Natural killer cell (primary cell): ENCODE measurements around the gene TRAPPC1. TPM values are rescaled to one million over a fixed set of nuclear protein-coding genes. Genes with fewer than 3 reads are reported as not detected.

Experiments
- ATAC-seq, 3 donors: fragments of 150-1000 bp in 2 of 3; fragments of 200-7000 bp in 1 of 3; cut with Tn5 transposase; 1 replicate in 1 of 3; 2 replicates in 2 of 3; pipeline ENCODE4 v1.10.0; 2021; ENCODE audit warnings: mild to moderate bottlenecking in 2 of 3, moderate library complexity in 2 of 3
- DNase-seq, 2 donors: peaks; one replicate each; pipeline versions ENCODE4 v3.0.0 to v3.0.0-alpha.2; 2013 to 2021; ENCODE audit warnings: mixed read lengths in 1 of 2
- H3K27ac ChIP-seq: one replicate; pipeline ENCODE4 v1.5.1; 2013; ENCODE audit warnings: mild to moderate bottlenecking, low read length
- H3K27me3 ChIP-seq: one replicate; pipeline ENCODE4 v1.6.1; 2013; ENCODE audit warnings: low read length; ENCODE audit not compliant: control insufficient read depth, insufficient read depth
- H3K36me3 ChIP-seq: one replicate; pipeline ENCODE4 v1.6.1; 2013; ENCODE audit warnings: low read length; ENCODE audit not compliant: control insufficient read depth, insufficient read depth
- H3K4me1 ChIP-seq: one replicate; pipeline ENCODE4 v1.6.1; 2013; ENCODE audit warnings: low read length; ENCODE audit not compliant: control insufficient read depth, insufficient read depth
- H3K4me3 ChIP-seq: one replicate; pipeline ENCODE4 v1.5.1; 2013; ENCODE audit warnings: low read length
- H3K9me3 ChIP-seq: one replicate; pipeline ENCODE4 v1.6.1; 2013; ENCODE audit warnings: low read length; ENCODE audit not compliant: control insufficient read depth, insufficient read depth
- H3K27ac Mint-ChIP-seq, 2 donors: one replicate each; pipeline ENCODE4 v1.8.0; 2022; ENCODE audit warnings: mild to moderate bottlenecking in 2 of 2, mixed read lengths in 2 of 2, moderate library complexity in 1 of 2
- H3K27me3 Mint-ChIP-seq, 2 donors: one replicate each; pipeline ENCODE4 v1.8.0; 2022; ENCODE audit warnings: low read depth in 2 of 2, mixed read lengths in 2 of 2
- H3K36me3 Mint-ChIP-seq: one replicate; pipeline ENCODE4 v1.8.0; 2022; ENCODE audit warnings: mixed read lengths
- H3K4me1 Mint-ChIP-seq, 2 donors: one replicate each; pipeline ENCODE4 v1.8.0; 2022; ENCODE audit warnings: mixed read lengths in 2 of 2
- H3K4me3 Mint-ChIP-seq: one replicate; pipeline ENCODE4 v1.8.0; 2022; ENCODE audit warnings: mild to moderate bottlenecking, moderate library complexity, mixed read lengths
- H3K9me3 Mint-ChIP-seq, 2 donors: one replicate each; pipeline ENCODE4 v1.8.0; 2022; ENCODE audit warnings: mixed read lengths in 2 of 2
- CTCF ChIP-seq: fragments of 200-600 bp; IDR thresholded peaks from one replicate; pipeline ENCODE4 v1.8.0; 2022; ENCODE audit warnings: antibody characterized with exemption
- WGBS: methylation state at CpG from one replicate; pipeline ENCODE4 v1.1.7; 2013; ENCODE audit warnings: missing lambda C conversion rate; ENCODE audit not compliant: insufficient coverage; 5-methylcytosine and 5-hydroxymethylcytosine counted together
- intact Hi-C: fragments of 100-400 bp; cut with micrococcal nuclease; formaldehyde crosslinking; loops from one replicate; pipeline ENCODE4 v1.14.2; 2022
- total RNA-seq, 4 donors: library from RNA; stranded (reverse); fragments of 120-200 nt in 1 of 4; gene quantifications; one replicate each; pipeline versions ENCODE4 v1.2.3 to v1.2.4, GENCODE V29; 2013 to 2022

The TRAPPC1 gene
- total RNA-seq, 3 donors from 2014 or later (not counting 1 experiment from before 2014, with no cell fraction given) = 122 to 144 (median 135) TPM

GRCh38 chr17:7887482-7888183 is 44.1 kb downstream of the TRAPPC1 start:
- no peaks in the 10 kb centered on the region for H3K27me3 Mint-ChIP-seq
- Histone ChIP-seq H3K27ac (peak overlapping the region; percentile 68), H3K4me3 (peak overlapping the region; percentile 71), H3K36me3 (peaks cover 28% of the 10 kb centered on the region), H3K27me3 (no peaks in the 10 kb centered on the region), H3K9me3 (no peaks in the 10 kb centered on the region), H3K4me1 (peaks cover 43% of the 10 kb centered on the region)
- H3K9me3 Mint-ChIP-seq = no peaks in the 10 kb centered on the region
- DNase-seq (peak; percentile 75 to 96), ATAC-seq (peak; percentile 71 to 86 (median 76))
- no peak overlapping the region for H3K27ac Mint-ChIP-seq
- no peak for TF ChIP-seq CTCF
- under 1% methylated on average over 35 of the region's 35 CpGs for WGBS
- no peaks in the 10 kb centered on the region for H3K36me3 Mint-ChIP-seq
- H3K4me1 Mint-ChIP-seq = no peaks in the 10 kb centered on the region
- intact Hi-C loops = loop anchor here (1.0 to 5.0 kb wide), 4 partner anchors 30 to 53 kb away; partner anchors contain the start of genes CNTROB, KDM6B, NAA38 and TRAPPC1
- H3K4me3 Mint-ChIP-seq = no peak overlapping the region

GRCh38 chr17:7887038-7887481 is 44.7 kb downstream of the TRAPPC1 start:
- Histone ChIP-seq H3K27me3 (no peaks in the 10 kb centered on the region), H3K4me3 (peak overlapping the region; percentile 71), H3K27ac (peak overlapping the region; percentile 82), H3K9me3 (no peaks in the 10 kb centered on the region), H3K36me3 (peaks cover 30% of the 10 kb centered on the region), H3K4me1 (peaks cover 43% of the 10 kb centered on the region)
- ATAC-seq (peak in 2 of 3 donors; percentile 28 to 39), DNase-seq (no peak)
- Mint-ChIP-seq H3K36me3 (no peaks in the 10 kb centered on the region), H3K4me3 (no peak overlapping the region), H3K27ac (no peak overlapping the region), H3K27me3 (no peaks in the 10 kb centered on the region), H3K4me1 (no peaks in the 10 kb centered on the region), H3K9me3 (no peaks in the 10 kb centered on the region)
- TF ChIP-seq CTCF = no peak
- 0% methylated on average over 5 of the region's 8 CpGs for WGBS
- intact Hi-C loops = loop anchor here (1.0 to 5.0 kb wide), 4 partner anchors 30 to 52 kb away; partner anchors contain the start of genes CNTROB, KDM6B, NAA38 and TRAPPC1

DNA sequence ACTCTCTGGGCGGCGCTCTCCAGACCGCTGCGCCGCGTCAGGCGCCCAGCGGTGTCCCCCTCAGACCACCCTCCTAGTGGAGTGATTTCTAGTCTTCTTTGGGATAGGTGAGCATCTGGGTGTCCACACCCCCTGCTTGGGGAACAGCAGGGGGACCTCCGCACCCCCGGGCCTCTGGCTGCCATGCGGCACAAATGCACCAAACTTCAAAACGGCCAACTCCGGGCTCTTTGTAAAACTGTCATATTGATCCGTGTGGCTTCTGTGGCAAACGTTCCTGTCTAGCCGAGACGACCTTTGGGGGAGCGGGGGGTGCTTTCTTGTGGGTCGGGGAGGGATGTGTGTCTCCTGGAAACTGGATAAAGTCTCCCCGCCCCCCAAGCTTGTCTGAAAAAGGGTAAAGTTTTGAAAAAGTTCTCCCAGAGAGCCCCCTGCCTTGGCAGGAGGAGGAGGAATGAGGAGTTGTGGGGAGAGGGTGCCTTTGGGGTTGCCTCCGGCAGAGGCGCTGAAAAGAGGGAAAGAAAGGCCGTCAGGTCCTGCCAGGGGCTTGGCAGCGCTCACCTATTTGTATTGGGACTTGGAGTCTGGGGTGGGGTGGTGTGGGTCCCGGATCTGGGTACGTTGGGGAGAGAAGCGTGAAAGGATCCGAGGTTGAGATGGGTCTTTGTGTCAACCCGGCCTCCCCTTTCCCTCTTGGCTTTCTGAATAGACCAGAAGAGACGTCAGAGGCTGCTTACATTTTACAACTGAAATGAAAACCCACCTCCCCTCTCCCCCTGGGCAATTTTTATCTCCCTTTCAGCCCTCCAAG is 45.3 kb downstream of the TRAPPC1 start:
- Histone ChIP-seq H3K36me3 (peaks cover 26% of the 10 kb centered on the region), H3K4me3 (peak overlapping the region; percentile 71), H3K27ac (peak overlapping the region; percentile 82), H3K4me1 (peaks cover 46% of the 10 kb centered on the region), H3K9me3 (no peaks in the 10 kb centered on the region), H3K27me3 (no peaks in the 10 kb centered on the region)
- Mint-ChIP-seq H3K9me3 (no peaks in the 10 kb centered on the region), H3K4me3 (no peak overlapping the region), H3K27ac (no peak overlapping the region), H3K4me1 (no peaks in the 10 kb centered on the region), H3K36me3 (no peaks in the 10 kb centered on the region), H3K27me3 (no peaks in the 10 kb centered on the region)
- intact Hi-C loops = loop anchor here (1.0 to 5.0 kb wide), 4 partner anchors 29 to 52 kb away; partner anchors contain the start of genes CNTROB, KDM6B, NAA38 and TRAPPC1
- peak in 1 of 3 donors; percentile 3 for ATAC-seq
- no peak for TF ChIP-seq CTCF
- WGBS = under 1% methylated on average over 25 of the region's 30 CpGs
- DNase-seq = peak; percentile 44 to 77
